PC-3 (cell line): ENCODE results near the gene ZNF148.

Experiments
- CTCF ChIP-seq: fragments of 300-600 bp; sonication (generic); conservative IDR thresholded peaks from 2 replicates; pipeline ENCODE4 v1.5.1; 2017; ENCODE audit warnings: antibody characterized with exemption, low read depth, mild to moderate bottlenecking, low read length
- EZH2 ChIP-seq: fragments of 300-600 bp; sonication (generic); IDR thresholded peaks from one replicate; pipeline ENCODE4 v1.6.1; 2017; ENCODE audit warnings: antibody characterized with exemption, mild to moderate bottlenecking, low read length; ENCODE audit not compliant: unreplicated experiment

GRCh38 chr3:125206934-125207333 is 168.2 kb downstream of the ZNF148 start:
- TF ChIP-seq CTCF (no peak), EZH2 (no peak)
